Ishikawa (cell line): Measurements from ENCODE around the gene EIF4ENIF1.

Experiments used
- EP300 ChIP-seq: IDR thresholded peaks from 2 replicates; pipeline ENCODE4 v1.6.1; 2012; ENCODE audit warnings: borderline replicate concordance
- RAD21 ChIP-seq: IDR thresholded peaks from 2 replicates; pipeline ENCODE4 v1.6.1; 2012; ENCODE audit warnings: low read depth
- TF ChIP-seq, protein P1 (sequence below): IDR thresholded peaks from 2 replicates; pipeline ENCODE4 v1.6.1; 2012

- TF ChIP-seq RAD21 (no peak; the same call in 1 of the 2 replicates), EP300 (no peak)
- TF ChIP-seq, protein P1, sequence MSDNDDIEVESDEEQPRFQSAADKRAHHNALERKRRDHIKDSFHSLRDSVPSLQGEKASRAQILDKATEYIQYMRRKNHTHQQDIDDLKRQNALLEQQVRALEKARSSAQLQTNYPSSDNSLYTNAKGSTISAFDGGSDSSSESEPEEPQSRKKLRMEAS = peak; percentile 89
These were observed 90.2 kb downstream of the EIF4ENIF1 start, which contains the start of gene DRG1 for GRCh38 chr22:31399211-31400022.
